NCI-H748 treated with DMSO at 0.1 percent for 48 hours (cell line): Measurements from ENCODE around the gene BRCA1.
A peak's percentile ranks its signal among the peaks of the same experiment; 100 is the strongest.
"Not testable (repeated sequence)": the region's sequence is repeated elsewhere in the genome, so short reads cannot be mapped to it uniquely, and the experiment has no call there.

Experiments
- DNase-seq: peaks from one replicate; lab custom pipeline; 2025; lab: John Stamatoyannopoulos, UW

The BRCA1 gene

GRCh38 chr17:43133439-43133838 lies 8.3 kb upstream of the BRCA1 start:
- not testable (repeated sequence) for DNase-seq

- no peak for DNase-seq
Measured at GRCh38 chr17:43132117-43132516, 7.0 kb upstream of the BRCA1 start.

DNA sequence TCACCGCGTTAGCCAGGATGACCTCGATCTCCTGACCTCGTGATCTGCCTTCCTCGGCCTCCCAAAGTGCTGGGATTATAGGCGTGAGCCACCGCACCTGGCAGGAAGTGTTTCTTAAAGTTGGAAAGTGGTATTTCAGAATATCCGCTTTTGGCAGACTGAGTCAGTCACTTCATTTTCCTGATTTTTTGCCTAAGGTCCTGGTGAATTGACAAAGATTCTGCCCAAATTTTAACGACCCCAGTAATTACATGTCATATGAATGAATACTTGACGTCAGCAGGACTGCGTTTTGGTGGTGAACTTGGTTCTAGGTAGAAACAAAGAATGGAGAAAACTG lies 4.5 kb upstream of the BRCA1 start:
- no peak for DNase-seq

GRCh38 chr17:43127333-43127876 lies 2.2 kb upstream of the BRCA1 start:
- DNase-seq, result not testable (repeated sequence)

DNA sequence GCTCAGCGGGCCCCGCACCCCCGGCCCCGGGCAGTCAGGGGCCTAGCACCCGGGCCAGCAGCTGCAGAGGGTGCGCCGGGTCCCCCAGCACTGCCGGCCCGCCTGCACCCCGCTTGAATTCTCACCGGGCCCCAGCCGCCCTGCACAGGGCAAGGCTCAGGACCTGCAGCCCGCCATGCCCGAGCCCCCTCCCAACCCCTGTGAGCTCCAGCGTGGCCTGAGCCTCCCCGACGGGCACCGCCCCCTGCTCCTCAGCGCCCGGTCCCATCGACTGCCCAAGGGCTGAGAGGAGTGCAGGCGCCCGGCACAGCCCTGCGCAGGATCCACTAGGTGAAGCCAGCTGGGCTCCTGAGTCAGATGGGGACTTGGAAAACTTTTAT lies 1.7 kb upstream of the BRCA1 start:
- DNase-seq, result no peak

- peak; percentile 1 for DNase-seq
Measured at GRCh38 chr17:43125967-43126910, 1.1 kb upstream of the BRCA1 start.

DNA sequence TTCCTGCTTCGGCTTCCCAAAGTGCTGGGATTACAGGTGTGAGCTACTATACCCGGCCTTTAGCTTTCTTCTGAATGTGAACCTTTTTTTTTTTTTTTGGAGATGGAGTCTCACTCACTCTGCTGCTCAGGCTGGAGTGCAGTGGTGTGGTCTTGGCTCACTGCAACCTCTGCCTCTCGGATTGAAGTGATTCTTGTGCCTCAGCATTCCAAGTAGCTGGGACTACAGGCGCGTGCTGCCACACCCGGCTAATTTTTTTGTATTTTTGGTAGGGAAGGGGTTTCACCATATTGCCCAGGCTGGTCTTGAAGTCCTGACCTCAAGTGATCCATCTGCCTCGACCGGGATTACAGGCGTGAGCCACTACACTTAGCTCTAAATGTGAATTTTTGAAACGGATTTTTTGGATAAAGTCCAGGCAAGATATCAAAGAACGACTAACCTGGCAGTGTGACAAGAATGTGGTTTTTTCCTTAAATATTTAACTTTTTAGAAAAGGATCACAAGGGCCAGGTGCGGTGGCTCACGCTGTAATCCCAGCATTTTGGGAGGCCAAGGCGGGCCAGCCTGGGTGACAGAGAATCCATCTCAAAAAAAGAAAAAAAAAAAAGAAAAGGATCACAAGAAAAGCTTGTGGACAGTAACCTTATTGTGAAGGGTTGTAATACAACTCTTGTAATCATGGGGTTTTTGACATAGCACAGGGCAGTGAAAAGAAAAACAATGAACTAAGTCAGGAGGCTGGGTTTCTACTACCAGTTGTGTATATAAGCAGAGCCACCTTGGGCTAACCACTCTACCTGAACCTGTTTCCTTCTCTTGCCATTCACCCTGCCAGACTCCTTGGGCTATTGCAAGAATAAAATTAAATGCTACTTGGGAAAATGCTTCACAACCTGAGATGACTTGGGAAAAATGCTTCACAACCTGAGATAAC lies 6.2 kb downstream of the BRCA1 start:
- DNase-seq, result no peak

GRCh38 chr17:43114151-43114552 lies 11.0 kb downstream of the BRCA1 start:
- DNase-seq, result no peak

- no peak for DNase-seq
Measured at GRCh38 chr17:43106552-43106951, 18.6 kb downstream of the BRCA1 start.

GRCh38 chr17:43105146-43105545 lies 20.0 kb downstream of the BRCA1 start:
- DNase-seq, result no peak

- DNase-seq, result no peak
Measured at GRCh38 chr17:43104665-43105064, 20.5 kb downstream of the BRCA1 start.

- DNase-seq, result not testable (repeated sequence)
Measured at GRCh38 chr17:43095364-43095763, 29.8 kb downstream of the BRCA1 start.

DNA sequence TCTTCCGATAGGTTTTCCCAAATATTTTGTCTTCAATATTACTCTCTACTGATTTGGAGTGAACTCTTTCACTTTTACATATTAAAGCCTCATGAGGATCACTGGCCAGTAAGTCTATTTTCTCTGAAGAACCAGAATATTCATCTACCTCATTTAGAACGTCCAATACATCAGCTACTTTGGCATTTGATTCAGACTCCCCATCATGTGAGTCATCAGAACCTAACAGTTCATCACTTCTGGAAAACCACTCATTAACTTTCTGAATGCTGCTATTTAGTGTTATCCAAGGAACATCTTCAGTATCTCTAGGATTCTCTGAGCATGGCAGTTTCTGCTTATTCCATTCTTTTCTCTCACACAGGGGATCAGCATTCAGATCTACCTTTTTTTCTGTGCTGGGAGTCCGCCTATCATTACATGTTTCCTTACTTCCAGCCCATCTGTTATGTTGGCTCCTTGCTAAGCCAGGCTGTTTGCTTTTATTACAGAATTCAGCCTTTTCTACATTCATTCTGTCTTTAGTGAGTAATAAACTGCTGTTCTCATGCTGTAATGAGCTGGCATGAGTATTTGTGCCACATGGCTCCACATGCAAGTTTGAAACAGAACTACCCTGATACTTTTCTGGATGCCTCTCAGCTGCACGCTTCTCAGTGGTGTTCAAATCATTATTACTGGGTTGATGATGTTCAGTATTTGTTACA lies 30.9 kb downstream of the BRCA1 start:
- no peak for DNase-seq

GRCh38 chr17:43092901-43093300 lies 32.3 kb downstream of the BRCA1 start:
- DNase-seq, result no peak

DNA sequence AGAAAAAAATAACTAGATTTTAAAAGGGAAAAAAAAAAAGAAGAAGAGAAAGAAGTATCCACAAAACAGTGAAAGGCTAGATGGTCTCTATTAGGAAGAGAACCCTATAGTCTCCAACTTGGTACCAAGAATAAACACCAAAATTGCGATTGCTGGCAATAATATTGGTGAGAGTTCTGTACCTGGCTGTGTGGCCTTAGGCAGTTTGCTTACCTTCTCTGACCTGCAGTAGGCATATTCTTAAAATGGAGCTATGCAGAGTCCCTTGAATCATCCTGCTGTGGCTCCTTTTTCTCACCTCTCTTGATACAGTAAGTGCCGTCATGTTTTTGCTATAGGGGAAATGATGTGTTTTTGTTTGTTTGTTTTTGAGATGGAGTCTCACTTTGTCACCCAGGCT lies 35.1 kb downstream of the BRCA1 start:
- DNase-seq, result no peak

DNA sequence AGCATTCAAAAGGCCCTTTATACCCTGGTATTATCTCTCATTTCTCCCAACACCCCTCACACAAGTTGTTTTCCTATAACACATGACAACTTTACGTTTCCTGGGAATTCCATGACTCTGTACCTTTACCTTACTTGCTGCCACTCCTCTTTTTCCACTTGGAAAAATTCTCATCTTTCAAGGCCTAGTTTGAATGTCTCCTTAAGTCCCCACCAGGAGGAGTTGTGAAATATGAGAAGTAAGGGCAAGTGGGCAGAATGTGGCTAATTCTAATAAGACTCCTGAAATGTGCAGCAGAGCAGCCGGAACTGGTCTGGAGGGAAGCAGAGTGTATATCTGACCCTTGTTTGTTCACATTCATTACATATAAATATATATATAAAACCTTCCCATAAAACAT lies 39.7 kb downstream of the BRCA1 start:
- no peak for DNase-seq

DNA sequence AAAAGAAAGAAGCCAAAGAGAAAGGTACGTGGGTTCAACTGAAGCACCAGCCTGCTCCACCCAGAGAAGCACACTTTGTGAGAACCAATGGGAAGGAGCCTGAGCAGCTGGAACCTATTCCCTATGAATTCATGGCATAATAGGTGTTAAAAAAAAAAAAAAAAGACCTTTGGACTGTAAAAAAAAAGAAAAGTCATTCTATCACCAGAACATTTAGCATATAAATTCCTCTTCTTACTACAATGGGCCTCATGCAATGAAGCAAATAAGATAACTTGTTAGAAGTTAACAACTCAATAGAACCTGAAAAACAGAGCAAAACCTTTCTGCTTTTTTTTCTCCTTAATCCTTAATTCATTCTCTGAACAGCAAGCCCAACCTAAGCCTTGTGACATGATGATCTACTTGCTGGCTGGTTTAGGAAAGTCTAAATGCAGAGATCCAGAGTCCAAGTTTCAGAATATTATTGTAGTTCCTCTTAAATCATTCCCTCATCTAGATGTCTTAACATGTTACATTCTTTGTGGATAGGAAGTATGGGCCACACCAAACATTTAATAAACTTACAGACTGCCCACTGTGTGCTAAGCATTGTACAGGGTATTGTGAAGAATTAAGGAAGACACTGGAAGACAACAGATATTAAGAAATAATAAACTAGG lies 45.4 kb downstream of the BRCA1 start:
- no peak for DNase-seq

DNA sequence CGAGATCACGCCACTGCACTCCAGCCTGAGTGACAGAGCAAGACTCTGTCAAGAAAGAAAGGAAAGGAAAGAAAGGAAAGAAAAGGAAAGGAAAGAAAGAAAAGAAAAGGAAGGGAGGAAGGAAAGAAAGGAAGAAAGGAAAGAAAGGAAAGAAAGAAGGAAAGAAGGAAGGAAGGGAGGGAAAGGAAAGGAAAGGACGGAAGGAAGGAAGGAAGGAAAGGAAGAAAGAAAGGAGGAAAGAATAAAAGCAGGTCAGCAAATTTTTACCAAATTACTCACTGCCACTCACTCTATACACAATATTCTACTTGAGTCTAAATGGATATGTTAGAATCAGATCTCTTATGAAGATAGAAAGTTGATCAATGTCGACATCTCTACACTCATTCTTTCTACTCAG lies 50.3 kb downstream of the BRCA1 start:
- no peak for DNase-seq

DNA sequence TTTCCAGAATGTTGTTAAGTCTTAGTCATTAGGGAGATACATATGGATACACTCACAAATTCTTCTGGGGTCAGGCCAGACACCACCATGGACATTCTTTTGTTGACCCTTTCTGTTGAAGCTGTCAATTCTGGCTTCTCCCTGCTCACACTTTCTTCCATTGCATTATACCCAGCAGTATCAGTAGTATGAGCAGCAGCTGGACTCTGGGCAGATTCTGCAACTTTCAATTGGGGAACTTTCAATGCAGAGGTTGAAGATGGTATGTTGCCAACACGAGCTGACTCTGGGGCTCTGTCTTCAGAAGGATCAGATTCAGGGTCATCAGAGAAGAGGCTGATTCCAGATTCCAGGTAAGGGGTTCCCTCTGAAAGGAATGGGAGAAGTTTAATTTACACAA lies 54.3 kb downstream of the BRCA1 start:
- DNase-seq, result no peak

- no peak for DNase-seq
Measured at GRCh38 chr17:43070257-43070656, 54.9 kb downstream of the BRCA1 start.

DNA sequence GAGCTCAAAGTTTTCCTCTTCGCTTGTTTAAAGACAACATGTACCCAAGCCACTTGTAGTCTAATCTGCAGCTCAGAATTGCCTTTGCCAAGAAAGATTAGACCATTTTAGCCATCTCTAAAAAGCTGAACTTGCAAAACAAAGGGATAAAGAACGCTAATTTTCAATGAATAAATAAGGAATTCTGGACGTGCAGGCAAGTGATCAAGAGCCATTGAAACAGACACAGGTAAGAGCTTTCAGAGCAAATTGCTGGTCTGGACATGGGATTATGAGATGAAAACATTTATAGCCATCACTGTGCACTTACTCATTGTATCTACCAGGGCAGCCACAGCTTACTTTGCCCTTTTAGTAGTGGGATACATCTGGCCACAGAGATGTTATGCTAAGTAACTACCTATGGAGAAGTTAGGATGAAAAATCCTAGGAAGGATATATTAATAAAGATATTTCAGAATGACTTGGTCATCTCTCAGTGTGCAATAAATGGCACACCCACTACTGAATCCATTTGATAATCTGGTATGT lies 55.7 kb downstream of the BRCA1 start:
- no peak for DNase-seq
